Erythroblast (primary cell): ENCODE data around the gene CYP2D6.

ENCODE experiments used
- GATA1 ChIP-seq: IDR thresholded peaks from 2 replicates; pipeline ENCODE4 v1.6.1; 2011; ENCODE audit warnings: low read depth, mild to moderate bottlenecking, control low read depth, low read length, moderate library complexity
- POLR2A ChIP-seq: IDR thresholded peaks from 2 replicates; pipeline ENCODE4 v1.6.1; 2011; ENCODE audit warnings: mild to moderate bottlenecking, low read length

DNA sequence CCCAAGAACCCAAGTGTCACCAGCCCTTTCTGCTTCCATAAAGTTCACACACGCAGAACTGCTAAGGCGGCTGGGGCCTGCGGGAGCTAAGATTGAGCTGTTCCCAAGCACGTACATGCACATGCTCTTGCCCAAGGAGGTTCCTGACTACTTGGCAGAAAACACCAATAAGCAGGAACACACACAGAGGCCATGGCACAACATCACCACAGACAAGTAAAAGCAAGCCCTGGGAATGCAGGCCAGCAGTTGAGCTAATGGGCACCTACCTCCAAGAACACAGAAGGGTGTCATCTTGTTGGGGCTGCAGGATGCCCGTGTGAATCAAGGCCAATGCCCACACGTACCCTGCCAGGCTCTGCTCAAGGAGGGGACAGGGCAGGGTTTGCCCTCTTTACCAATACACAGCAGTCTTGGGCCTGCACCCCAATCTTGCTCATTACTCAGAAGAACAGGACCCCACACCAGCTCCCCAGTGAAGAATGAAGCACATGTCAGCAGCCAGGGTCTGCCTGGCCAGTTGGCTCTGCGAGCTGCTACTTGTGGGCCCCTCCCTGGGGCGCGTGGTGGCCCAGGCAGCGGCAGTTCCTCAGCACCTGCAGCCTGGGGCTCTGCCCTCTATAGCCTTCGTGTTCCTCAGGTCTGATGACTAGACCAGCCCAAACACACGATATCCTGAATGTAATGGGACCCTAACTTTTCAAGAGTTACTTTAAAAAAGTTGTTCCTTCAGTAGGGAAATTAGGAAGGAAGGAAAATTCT lies 32.3 kb upstream of the CYP2D6 start:
- no peak for TF ChIP-seq POLR2A
- TF ChIP-seq GATA1, result no peak
